ENCODE measurements around the gene ATP11A. TPM values are rescaled to one million over a fixed set of nuclear protein-coding genes. Genes with fewer than 3 reads are reported as not detected.

ATP11A gene
- total RNA-seq, 2 donors from 2014 or later: 15.2 to 38.4 TPM

DNA sequence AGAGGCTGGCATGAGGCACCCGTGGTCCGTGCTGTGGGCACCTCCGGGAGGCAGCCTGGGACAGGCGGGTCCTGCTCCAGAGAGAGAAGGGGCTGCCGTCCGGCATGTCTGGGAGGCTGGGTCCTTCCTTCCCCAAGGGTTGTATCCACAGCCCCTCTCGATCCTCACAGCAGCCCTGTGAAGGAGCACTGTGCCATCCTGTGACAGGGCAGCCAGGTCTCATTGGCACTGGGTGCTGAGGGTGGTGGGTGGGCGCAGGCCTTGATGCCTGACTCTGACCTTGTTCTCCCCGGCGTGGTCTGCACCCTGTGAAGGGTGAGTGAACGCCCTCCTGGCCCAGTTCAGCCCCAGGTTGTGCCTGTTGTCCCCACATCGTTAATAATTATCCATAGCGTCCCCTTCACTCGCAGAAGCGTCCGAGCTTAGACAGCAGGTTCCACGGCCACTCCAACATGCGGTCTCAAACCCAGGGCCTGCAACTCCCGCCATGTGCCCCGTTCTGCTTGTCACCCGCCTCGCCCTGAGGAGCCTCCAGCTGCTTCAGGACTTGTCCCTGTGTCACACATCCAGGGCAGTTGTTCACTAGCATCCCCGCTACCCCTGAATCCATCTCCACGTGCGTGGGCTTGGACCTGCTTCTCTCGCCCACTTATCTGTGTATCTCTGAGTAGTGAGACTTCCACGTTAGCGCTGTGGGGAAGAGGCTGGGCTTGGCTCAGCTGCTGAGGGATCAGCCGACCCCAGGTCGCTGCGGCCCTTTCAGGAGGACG, 10.6 kb downstream of the ATP11A start:
- DNase-seq (ENCODE audit: low spot score) (no peak), ATAC-seq (ENCODE audit: insufficient number of reproducible peaks, low FRiP score, low read depth) (no peak)
- Histone ChIP-seq H3K4me1 (ENCODE audit: control insufficient read depth in 1 of 2, low read depth in 2 of 2) (no peaks in the 10 kb centered on the region), H3K27me3 (replicated peaks; ENCODE audit: insufficient read depth) (no peaks in the 10 kb centered on the region), H3K9me3 (no peaks in the 10 kb centered on the region), H3K27ac (no peak overlapping the region), H3K36me3 (no peaks in the 10 kb centered on the region), H3K4me3 (no peak overlapping the region)
- TF ChIP-seq, protein P1, sequence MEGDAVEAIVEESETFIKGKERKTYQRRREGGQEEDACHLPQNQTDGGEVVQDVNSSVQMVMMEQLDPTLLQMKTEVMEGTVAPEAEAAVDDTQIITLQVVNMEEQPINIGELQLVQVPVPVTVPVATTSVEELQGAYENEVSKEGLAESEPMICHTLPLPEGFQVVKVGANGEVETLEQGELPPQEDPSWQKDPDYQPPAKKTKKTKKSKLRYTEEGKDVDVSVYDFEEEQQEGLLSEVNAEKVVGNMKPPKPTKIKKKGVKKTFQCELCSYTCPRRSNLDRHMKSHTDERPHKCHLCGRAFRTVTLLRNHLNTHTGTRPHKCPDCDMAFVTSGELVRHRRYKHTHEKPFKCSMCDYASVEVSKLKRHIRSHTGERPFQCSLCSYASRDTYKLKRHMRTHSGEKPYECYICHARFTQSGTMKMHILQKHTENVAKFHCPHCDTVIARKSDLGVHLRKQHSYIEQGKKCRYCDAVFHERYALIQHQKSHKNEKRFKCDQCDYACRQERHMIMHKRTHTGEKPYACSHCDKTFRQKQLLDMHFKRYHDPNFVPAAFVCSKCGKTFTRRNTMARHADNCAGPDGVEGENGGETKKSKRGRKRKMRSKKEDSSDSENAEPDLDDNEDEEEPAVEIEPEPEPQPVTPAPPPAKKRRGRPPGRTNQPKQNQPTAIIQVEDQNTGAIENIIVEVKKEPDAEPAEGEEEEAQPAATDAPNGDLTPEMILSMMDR (IDR thresholded peaks at IDR 0.05): no peak

DNA sequence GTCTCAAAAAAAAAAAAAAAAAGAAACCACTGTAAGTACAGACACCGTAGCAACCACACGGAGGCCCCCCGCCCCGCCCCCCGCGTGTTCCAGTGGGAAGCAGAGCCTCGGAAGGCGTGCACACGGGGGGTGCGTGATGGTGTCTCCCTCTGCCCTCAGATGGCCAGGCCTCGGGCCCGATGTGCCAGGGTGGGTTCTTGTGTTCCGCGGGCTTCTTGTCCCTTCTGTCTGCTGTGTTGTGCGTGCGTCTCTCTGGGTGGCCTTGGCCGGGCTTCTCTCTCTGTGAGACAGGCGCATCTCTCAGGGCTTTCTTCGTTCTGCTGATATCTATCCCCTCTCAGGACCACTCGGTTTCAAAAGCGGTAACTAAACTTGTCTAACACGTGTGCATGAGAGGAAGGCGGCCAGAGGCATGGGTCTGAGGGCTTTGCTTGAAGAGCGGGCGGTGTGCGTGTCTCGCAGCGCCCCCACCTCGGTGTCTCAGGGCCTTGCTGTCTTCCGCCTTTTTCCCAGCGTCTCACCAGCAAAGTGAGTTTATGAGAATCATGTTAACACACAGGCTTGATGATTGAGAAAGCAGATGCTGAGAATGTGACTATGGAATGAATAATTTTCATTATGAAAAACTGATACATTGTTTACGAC, 12.6 kb downstream of the ATP11A start:
- no peak for DNase-seq (ENCODE audit: low spot score)
- no peaks in the 10 kb centered on the region for H3K27me3 ChIP-seq (replicated peaks; ENCODE audit: insufficient read depth)
- no peaks in the 10 kb centered on the region for H3K36me3 ChIP-seq
- no peaks in the 10 kb centered on the region for H3K9me3 ChIP-seq
- no peak for ATAC-seq (ENCODE audit: insufficient number of reproducible peaks, low FRiP score, low read depth)
- H3K4me3 ChIP-seq: no peak overlapping the region
- H3K27ac ChIP-seq: no peak overlapping the region
- TF ChIP-seq, protein P1 (IDR thresholded peaks at IDR 0.05): no peak
- H3K4me1 ChIP-seq (ENCODE audit: control insufficient read depth in 1 of 2, low read depth in 2 of 2): no peaks in the 10 kb centered on the region

DNA sequence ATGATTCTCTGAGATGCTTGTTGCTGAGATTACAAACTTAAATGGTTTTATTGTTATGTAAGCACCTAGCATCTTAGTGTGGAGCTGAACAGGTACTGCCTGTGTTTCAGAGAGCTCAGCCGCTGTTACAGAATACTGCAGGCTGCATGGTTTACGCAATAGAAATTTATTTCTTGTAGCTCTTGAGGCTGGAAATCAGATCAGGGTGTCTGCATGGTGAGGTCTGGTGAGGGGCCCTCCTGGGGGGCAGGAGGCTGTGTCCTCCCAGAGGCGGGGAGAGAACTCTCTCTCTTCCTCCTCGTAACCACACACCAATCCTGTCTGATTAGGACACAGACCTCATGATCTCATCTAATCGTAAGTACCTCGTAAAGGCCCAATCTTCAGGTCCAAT, 13.1 kb downstream of the ATP11A start:
- DNase-seq (ENCODE audit: low spot score) (no peak), ATAC-seq (ENCODE audit: insufficient number of reproducible peaks, low FRiP score, low read depth) (no peak)
- H3K27ac ChIP-seq: no peak overlapping the region
- H3K4me3 ChIP-seq: no peak overlapping the region
- no peaks in the 10 kb centered on the region for H3K36me3 ChIP-seq
- H3K4me1 ChIP-seq (ENCODE audit: control insufficient read depth in 1 of 2, low read depth in 2 of 2): no peaks in the 10 kb centered on the region
- H3K9me3 ChIP-seq: no peaks in the 10 kb centered on the region
- TF ChIP-seq, protein P1 (IDR thresholded peaks at IDR 0.05): no peak
- H3K27me3 ChIP-seq (replicated peaks; ENCODE audit: insufficient read depth): no peaks in the 10 kb centered on the region

DNA sequence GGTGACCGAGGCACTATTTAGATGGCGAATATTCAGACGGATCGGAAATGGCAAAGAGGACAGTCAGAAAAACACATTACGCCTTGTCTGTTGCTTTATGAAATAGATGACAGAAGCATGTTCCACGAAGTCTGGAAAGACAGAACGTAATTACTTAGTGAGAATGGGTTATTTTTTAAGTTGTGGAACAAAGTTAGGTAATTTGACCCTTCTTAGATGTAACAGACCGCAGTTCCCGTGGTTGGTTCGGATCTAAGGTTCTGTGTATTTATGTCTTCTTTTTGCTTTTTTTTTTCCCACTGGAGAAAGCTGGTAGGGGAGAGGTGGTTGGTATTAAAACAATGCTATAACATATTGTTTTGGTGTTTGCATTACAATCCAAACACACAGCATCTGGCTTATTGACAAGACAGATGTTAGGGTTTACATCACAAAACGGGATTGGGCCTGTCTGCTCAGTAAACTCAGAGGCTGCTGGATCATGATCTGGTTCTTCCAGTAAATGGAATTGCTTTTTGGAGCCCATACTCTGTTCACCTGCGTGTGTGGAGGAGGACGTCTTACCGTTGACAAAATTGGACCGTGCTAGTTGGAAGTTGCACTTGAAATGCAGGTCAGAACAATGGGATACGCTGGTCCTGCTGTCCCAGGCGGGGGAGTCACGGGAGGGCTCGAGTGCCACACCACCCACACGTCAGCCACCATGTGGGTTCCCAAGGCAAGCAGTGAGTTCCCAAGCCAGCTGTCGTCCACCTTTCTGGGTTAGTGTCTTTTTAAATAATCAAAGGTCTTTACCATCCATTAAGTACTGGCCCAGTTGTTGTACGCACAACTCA, 13.8 kb downstream of the ATP11A start:
- H3K27ac ChIP-seq: no peak overlapping the region
- no peaks in the 10 kb centered on the region for H3K4me1 ChIP-seq (ENCODE audit: control insufficient read depth in 1 of 2, low read depth in 2 of 2)
- DNase-seq (ENCODE audit: low spot score) (no peak), ATAC-seq (ENCODE audit: insufficient number of reproducible peaks, low FRiP score, low read depth) (no peak)
- H3K36me3 ChIP-seq: no peaks in the 10 kb centered on the region
- no peaks in the 10 kb centered on the region for H3K9me3 ChIP-seq
- no peak overlapping the region for H3K4me3 ChIP-seq
- no peaks in the 10 kb centered on the region for H3K27me3 ChIP-seq (replicated peaks; ENCODE audit: insufficient read depth)
- TF ChIP-seq, protein P1 (IDR thresholded peaks at IDR 0.05): no peak

Data from thoracic aorta (tissue), 2 donors.